ENCODE results near the gene SMYD2. TPM values are rescaled to one million over a fixed set of nuclear protein-coding genes. Genes with fewer than 3 reads are reported as not detected.

Gene SMYD2
- polyA plus RNA-seq, 2 of the 4 experiments (the other 2 are of a cell fraction) = 32.3 to 54.9 TPM

- FAIRE-seq = no peak
- H3K9me3 ChIP-seq = no peaks in the 10 kb centered on the region
- ChIA-PET CTCF (interaction anchor here (0.7 to 1.7 kb wide), 5 partner anchors 13 to 924 kb away, joined by 3 to 9 read pairs (median 3); no protein-coding TSS in a partner anchor), POLR2A (no interaction called here)
- no peak for TF ChIP-seq HOXB5 (CRISPR knock-in tag; IDR thresholded peaks at IDR 0.05)
- no peak for TF ChIP-seq POLR2A (IDR thresholded peaks at IDR 0.05; ENCODE audit: low read length)
- TF ChIP-seq HDAC2 (IDR thresholded peaks at IDR 0.05) = no peak
- TF ChIP-seq FOSL2 (IDR thresholded peaks at IDR 0.05) = no peak
- no peak for TF ChIP-seq FOSL2 (CRISPR knock-in tag; IDR thresholded peaks at IDR 0.05)
- TF ChIP-seq MAFK (IDR thresholded peaks at IDR 0.05; ENCODE audit: partially characterized antibody) = no peak
- no peak for TF ChIP-seq BHLHE40 (IDR thresholded peaks at IDR 0.05; ENCODE audit: low read depth, low read length)
- TF ChIP-seq POLR2AphosphoS2 (conservative IDR thresholded peaks at IDR 0.05; ENCODE audit: low read length) = no peak
- no peak for TF ChIP-seq ZNF302 (CRISPR knock-in tag; IDR thresholded peaks at IDR 0.05)
- TF ChIP-seq PBX3 (IDR thresholded peaks at IDR 0.05) = no peak
- TF ChIP-seq ESRRA (IDR thresholded peaks at IDR 0.05; ENCODE audit: borderline replicate concordance, low read length) = no peak
- ATAC-seq = no peak
- 78% methylated on average over 14 of the region's 14 CpGs for WGBS (ENCODE audit: missing lambda C conversion rate)
- H3K4me1 ChIP-seq = peaks cover 5% of the 10 kb centered on the region; the same call in 2 of the 3 replicates
- H3K4me2 ChIP-seq = no peak overlapping the region
- no peak for DNase-seq (ENCODE audit: low read depth in 1 of 2, low spot score in 1 of 2)
- H3K27ac ChIP-seq = no peak overlapping the region
- H3K4me3 ChIP-seq = no peak overlapping the region
Observed at GRCh38 chr1:214249651-214250050, 31.3 kb upstream of the SMYD2 start.

- FAIRE-seq (no peak), ATAC-seq (no peak), DNase-seq (ENCODE audit: low read depth in 1 of 2, low spot score in 1 of 2) (no peak)
- no peak for TF ChIP-seq ELK1 (IDR thresholded peaks at IDR 0.05; ENCODE audit: low read depth, low read length)
- H3K27ac ChIP-seq = no peak overlapping the region
- WGBS (ENCODE audit: missing lambda C conversion rate) = 86% methylated on average over 2 of the region's 2 CpGs
- ChIA-PET POLR2A (no interaction called here), CTCF (interaction anchor here (2.0 to 2.8 kb wide), 4 partner anchors 10 to 80 kb away, joined by 5 to 33 read pairs (median 8); no protein-coding TSS in a partner anchor)
- no peaks in the 10 kb centered on the region for H3K4me1 ChIP-seq
- no peak overlapping the region for H3K4me3 ChIP-seq
- no peaks in the 10 kb centered on the region for H3K9me3 ChIP-seq
- no peak overlapping the region for H3K4me2 ChIP-seq
Observed at GRCh38 chr1:214251354-214251753, 29.6 kb upstream of the SMYD2 start.

- DNase-seq (ENCODE audit: low read depth in 1 of 2, low spot score in 1 of 2) (no peak), FAIRE-seq (no peak), ATAC-seq (no peak)
- ChIA-PET POLR2A (no interaction called here), CTCF (no interaction called here)
- H3K4me1 ChIP-seq = peaks cover 11% of the 10 kb centered on the region; the same call in 2 of the 3 replicates
- no peak overlapping the region for H3K27ac ChIP-seq
- TF ChIP-seq BCL3 (IDR thresholded peaks at IDR 0.05) (no peak), CEBPB (IDR thresholded peaks at IDR 0.05) (no peak), GATA3 (IDR thresholded peaks at IDR 0.05; ENCODE audit: borderline replicate concordance) (no peak), POLR2A (IDR thresholded peaks at IDR 0.05; ENCODE audit: low read length) (no peak), ZFP36 (IDR thresholded peaks at IDR 0.05; ENCODE audit: borderline replicate concordance, partially characterized antibody) (no peak), RARB (CRISPR knock-in tag; IDR thresholded peaks at IDR 0.05) (no peak), MAX (IDR thresholded peaks at IDR 0.05) (no peak), NFE2L2 (conservative IDR thresholded peaks at IDR 0.05; ENCODE audit: low read length) (no peak), HOXB5 (CRISPR knock-in tag; IDR thresholded peaks at IDR 0.05) (no peak), SREBF2 (IDR thresholded peaks at IDR 0.05) (no peak), HOXB13 (CRISPR knock-in tag; IDR thresholded peaks at IDR 0.05; ENCODE audit: low read depth) (no peak), TP53 (CRISPR knock-in tag; IDR thresholded peaks at IDR 0.05) (no peak), FOXS1 (CRISPR knock-in tag; IDR thresholded peaks at IDR 0.05) (no peak), PHF8 (IDR thresholded peaks at IDR 0.05; ENCODE audit: borderline replicate concordance, low read depth) (no peak), CTCF (IDR thresholded peaks at IDR 0.05) (no peak), HEYL (CRISPR knock-in tag; IDR thresholded peaks at IDR 0.05) (no peak), BHLHE40 (IDR thresholded peaks at IDR 0.05; ENCODE audit: low read depth, low read length) (no peak), MAZ (IDR thresholded peaks at IDR 0.05; ENCODE audit: borderline replicate concordance, low read depth, low read length) (no peak), ELK1 (IDR thresholded peaks at IDR 0.05; ENCODE audit: low read depth, low read length) (no peak), EHF (CRISPR knock-in tag; IDR thresholded peaks at IDR 0.05) (no peak)
- no peak overlapping the region for H3K4me2 ChIP-seq
- no peak overlapping the region for H3K4me3 ChIP-seq
- H3K9me3 ChIP-seq = no peaks in the 10 kb centered on the region
- WGBS (ENCODE audit: missing lambda C conversion rate) = 32% methylated on average over 2 of the region's 2 CpGs
Observed at GRCh38 chr1:214255509-214255908, 25.4 kb upstream of the SMYD2 start.

Data from A549 (cell line).